Measurements from ENCODE around the gene RHCE.
"Not testable (repeated sequence)": the region's sequence is repeated elsewhere in the genome, so short reads cannot be mapped to it uniquely, and the experiment has no call there.

The RHCE gene

DNA sequence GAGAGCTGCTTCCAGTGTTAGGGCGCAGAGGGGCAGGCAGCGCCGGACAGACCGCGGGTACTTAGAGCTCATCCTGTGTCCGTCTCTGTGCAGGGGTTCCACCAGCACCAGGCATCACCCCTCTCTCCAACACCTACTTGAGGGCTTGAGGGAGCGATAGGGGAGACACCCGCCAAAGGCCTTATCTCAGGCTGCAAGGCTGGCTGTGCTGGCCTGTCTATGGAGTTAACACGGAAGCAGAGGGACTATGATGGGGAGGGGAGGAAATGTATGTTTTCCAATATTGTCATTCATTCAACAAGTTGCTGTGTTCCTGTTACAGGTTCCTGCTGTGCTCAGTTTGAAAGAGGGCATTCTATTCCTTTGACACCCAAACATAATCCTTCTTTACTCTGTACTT lies at the start of gene RHCE:
Gene RHCE, minus strand, starts transcription at position 111 of the 400 bp plus-strand sequence. Its CDS starts 39 bp downstream, at position 72.
- not testable (repeated sequence) for DNase-seq (ENCODE audit: low read depth in 2 of 2)

DNA sequence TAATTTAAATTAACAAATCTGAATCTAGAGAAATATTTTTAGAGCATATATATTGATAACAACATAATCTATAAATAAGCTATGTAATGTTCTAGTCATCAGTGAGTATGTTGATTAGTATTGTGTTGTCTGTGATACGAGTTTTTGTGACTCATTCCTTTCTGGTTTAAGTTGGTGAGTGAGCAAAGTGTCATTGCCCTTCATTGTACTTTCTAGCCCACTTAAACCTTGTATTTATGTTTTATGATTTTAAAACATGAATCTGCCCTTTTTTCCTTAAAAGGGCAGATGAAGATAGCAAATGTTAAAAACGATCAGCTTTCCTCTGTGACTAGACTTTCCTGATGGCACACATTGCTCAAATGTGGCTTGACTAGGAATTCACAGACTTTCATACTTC lies 48.6 kb upstream of the RHCE start:
- DNase-seq (ENCODE audit: low read depth in 2 of 2) = no peak

DNA sequence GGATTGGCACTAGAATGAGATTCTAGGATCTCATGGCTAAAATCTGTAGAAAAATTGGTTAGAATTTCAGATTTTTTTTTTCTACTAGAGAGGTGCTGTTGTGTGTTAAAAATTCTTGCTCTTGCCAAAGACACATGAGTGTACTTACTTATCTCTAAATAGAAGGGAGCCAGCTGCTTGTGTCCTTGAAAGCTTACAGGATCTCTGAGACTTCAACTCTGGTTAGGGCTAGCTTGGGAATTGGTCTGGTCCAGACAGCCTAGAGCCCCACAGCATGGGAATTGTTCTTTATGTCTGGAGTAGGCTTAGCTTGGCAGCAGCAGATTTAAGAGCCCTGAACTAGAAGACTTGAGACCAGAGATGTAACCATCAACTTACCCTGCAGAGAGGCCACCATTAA lies 47.4 kb upstream of the RHCE start:
- no peak for DNase-seq (ENCODE audit: low read depth in 2 of 2)

DNA sequence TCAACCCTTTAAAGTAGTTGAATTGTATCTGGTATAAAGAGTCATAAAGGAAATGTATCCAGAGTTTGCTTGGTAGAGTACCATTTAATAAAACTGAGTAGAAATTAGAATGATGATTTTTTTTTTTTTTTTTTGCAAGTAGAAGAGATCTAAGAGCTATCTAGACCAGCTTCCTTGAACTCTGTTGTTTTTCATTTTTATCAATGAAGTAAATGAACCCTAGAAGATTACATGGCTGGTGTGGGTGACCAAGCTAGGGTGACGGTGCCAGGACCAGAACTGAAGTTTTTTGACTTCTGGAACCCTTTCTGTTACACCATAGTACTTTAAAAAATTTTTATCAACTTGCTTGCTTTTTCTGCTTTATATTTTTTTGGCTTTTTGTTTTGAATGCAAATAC lies 47.0 kb upstream of the RHCE start:
- no peak for DNase-seq (ENCODE audit: low read depth in 2 of 2)

DNA sequence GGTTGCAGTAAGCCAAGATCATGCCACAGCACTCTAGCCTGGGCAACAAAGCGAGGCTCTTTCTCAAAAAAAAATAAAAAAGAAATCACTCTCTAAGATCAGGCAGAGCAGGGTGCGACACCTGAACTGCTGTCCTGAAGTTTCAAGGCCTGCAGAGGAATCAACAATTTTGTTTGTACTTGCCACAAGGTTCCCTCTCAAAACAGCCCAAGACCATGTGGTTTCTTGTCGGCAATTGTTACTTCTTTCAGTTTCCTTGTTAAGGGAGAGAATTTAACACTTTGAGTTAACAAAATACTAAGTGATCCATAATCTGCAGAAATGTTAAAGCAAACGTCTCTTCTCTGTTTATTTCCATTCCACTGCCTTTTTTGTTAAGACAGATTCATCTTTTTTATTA lies 46.6 kb upstream of the RHCE start:
- no peak for DNase-seq (ENCODE audit: low read depth in 2 of 2)

DNA sequence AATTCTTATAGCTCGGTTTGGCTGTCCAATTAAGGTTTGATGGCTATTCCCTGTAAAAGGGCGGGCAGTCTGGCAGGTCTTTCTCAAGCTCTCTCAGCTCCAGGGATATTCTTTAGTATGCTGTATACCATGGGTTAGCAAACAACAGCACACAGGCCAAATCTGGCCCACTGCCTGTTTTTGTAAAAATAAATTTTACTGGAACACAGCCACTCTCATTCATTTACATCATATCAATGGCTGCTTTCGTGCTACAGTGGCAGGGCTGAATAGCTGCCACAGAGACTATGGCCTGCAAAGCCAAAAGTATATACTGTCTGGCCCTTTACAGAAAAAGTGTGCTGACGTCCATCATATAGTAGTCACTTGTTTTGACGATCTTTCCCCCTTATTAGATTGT lies 42.1 kb upstream of the RHCE start:
- no peak for DNase-seq (ENCODE audit: low read depth in 2 of 2)

DNA sequence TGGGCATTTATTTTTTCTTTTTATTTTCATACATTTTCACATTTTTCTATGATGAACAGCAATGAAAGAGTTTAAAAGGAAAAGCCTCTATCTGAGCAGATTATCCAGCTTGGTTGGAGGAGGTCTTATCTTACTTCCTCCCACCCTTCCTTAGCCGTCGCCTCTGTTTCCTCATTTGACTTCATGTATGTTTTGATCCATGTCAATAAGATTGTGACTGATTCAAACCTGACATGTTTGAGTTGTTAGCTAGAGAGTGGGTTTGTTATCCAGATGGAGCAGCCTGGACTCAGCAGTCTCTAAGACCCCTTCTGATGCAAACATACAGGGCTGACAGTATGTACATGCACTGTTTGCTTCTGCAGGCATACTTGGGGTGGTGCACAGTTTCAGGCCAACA lies 41.2 kb upstream of the RHCE start:
- DNase-seq (ENCODE audit: low read depth in 2 of 2) = no peak

DNA sequence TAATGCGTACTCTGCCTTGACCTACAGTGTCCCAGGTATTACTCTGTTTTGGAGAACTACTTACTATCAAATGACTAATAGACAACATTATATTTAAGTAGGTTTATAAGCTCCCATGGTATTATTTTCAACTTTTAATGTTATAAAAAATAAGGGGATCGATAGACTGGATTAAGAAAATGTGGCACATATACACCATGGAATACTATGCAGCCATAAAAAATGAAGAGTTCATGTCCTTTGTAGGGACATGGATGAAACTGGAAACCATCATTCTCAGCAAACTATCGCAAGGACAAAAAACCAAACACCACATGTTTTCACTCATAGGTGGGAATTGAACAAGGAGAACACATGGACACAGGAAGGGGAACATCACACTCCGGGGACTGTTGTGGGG lies 40.2 kb upstream of the RHCE start:
- DNase-seq (ENCODE audit: low read depth in 2 of 2) = not testable (repeated sequence)

DNA sequence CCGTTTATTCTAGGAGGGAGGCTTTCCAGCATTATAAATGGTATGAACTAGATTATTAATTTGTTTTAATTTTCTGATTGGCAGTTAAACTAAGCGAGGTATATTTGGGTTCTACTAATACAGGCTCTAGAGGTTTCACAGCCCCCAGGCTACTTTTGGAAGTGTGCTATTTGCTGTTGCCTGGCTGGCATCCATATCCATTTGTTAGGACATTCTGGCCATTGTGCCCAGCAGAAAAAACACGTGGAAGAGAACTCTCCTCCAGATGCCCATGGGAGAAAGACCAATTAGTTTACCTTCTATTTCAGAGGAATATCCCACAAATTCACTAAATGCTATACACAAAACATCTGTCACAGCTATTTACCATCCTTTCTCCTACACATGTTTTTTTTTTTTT lies 39.4 kb upstream of the RHCE start:
- DNase-seq (ENCODE audit: low read depth in 2 of 2) = no peak

DNA sequence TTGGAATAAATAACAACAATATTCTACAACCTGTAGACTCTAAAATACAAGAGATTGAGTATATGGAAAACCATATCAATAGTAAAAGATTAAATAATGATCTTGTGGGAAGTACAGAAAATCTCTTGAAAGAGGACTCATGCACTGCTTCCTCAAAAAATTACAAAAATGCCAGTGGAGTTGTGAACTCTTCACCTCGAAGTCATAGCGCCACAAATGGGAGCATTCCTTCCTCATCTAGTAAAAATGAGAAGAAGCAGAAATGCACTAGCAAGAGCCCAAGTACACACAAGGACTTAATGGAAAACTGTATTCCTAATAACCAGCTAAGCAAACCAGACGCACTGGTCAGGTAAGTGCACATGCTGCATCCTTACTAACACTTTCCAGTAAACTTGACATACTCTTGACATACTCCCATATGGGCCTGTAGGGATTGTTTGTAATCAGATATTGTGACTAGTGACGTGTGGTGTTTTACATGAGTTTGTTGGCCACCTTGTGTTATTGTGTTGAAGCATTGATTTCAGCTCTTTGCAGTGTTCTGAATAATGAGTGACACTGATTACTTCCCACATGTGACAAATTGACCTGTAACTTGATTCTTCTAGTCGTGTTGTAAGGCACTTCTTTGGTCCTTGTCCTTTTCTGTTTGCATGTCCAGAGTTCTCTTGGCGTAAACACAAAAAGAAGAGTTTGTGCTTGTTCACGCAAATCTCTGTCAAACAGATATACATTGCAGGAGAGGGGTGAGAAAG lies 38.1 kb upstream of the RHCE start:
- no peak for DNase-seq (ENCODE audit: low read depth in 2 of 2)

DNA sequence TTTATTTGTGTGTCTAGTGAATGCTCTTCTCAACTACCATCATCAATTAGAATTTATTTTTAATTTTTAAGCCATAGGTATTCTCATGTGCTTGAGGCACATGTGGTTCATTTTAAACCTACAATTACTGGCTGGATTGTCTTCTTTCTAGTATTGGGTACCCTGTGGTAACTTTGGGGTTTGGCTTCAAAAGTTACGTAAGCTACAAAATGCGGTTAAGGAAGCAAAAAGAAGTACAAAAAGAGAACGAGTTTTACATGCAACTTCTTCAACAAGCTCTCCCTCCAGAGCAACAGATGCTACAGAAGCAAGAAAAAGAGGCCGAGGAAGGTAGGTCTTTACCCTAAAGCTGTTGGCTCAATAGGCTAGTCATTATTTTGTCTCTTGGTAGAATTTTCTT lies 35.9 kb upstream of the RHCE start:
- DNase-seq (ENCODE audit: low read depth in 2 of 2) = no peak

DNA sequence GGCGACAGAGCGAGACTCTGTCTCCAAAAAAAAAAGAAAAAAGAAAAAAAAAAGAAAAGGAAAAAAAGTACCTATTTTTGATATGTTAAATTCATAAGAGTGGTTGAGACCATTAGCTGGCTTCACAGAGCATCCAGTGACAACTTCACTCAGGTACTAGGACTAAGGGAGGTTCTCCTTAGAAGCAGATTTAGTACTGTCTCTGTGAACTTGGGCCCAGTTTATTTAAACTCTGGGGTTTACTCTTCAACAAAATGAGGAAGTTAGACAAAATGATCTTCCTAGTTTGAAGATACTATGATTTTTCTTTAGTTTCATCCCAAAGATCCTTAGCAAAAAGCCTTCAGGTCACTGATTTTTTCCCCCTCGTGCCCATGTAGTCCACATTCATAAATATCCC lies 31.3 kb upstream of the RHCE start:
- no peak for DNase-seq (ENCODE audit: low read depth in 2 of 2)

DNA sequence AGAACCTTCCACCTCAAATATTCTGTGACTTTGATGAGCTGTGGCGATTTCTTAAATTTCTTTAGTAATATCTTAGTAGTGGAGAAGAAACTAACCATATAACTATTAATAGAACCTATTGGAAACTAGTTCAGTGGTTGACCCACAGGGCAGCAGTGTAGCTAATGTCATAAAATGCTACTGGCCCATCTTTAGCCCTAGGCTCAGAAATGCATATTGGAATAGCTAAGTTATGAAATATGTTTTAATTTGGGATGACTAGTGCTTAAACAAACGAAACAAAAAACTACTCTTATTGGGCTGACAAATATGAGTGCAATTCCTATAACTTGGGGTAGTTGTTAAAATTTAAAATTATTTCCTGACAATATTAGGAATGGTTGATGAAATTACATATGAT lies 30.3 kb upstream of the RHCE start:
- DNase-seq (ENCODE audit: low read depth in 2 of 2) = no peak

DNA sequence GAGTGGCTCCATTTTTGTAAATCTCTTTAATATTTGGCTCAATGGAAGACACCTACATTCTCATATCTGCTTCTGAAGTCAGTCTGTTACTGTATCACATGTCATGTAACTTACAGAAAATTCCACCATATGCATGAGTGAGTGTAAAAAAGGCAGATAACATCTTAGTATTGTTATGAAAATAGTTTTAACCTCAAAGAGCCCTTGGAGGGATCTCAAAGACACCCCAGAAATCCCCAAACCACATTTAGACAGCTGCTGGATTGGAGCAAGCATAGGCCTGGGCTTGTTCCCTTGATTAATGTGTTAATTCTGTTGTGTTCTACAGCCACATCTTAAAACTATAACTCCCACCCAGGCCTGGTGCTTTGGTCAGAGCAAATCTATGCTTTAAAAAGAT lies 26.9 kb upstream of the RHCE start:
- no peak for DNase-seq (ENCODE audit: low read depth in 2 of 2)

DNA sequence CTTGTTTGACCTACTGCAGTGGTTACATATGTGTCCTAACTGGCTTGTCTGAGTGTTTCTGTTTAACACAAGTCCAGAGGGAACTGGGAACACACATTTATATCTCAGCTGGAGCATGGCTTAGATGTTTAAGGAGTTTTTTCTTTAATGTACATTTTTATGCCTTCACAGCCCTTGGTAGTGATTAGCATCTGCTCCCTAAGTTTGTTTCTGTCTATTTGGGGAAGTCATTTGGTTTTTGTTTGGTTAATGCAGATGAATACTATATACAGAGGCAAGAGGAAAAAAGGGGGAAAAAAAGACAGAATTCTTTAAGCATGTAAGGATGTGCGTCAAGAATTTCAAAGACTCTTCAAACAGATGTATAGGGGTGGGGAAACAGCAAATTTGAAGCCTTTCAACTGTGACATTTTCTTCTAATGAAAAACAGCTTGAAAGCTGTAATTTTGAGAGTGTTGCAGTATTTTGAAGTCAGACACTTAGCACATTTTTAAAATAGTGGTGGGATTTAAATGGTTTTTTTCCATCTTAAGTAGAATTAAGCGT lies 25.4 kb upstream of the RHCE start:
- DNase-seq (ENCODE audit: low read depth in 2 of 2) = no peak

DNA sequence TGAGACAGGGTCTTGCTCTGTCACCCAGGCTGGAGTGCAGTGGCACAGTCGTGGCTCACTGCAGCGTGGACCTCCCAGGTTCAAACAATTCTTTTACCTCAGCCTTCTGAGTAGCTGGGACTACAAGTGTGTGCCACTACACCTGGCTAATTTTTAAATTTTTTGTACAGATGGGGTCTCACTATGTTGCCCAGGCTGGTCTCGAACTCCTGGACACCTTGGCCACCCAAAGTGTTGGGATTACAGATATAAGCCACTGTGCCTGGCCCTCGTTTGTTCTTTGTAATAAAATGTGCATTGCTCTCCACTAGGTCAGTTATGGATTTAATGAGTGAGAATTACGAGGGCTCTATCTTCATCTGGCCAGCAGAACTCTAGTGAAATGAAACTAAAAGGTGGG lies 24.0 kb upstream of the RHCE start:
- DNase-seq (ENCODE audit: low read depth in 2 of 2) = not testable (repeated sequence)

DNA sequence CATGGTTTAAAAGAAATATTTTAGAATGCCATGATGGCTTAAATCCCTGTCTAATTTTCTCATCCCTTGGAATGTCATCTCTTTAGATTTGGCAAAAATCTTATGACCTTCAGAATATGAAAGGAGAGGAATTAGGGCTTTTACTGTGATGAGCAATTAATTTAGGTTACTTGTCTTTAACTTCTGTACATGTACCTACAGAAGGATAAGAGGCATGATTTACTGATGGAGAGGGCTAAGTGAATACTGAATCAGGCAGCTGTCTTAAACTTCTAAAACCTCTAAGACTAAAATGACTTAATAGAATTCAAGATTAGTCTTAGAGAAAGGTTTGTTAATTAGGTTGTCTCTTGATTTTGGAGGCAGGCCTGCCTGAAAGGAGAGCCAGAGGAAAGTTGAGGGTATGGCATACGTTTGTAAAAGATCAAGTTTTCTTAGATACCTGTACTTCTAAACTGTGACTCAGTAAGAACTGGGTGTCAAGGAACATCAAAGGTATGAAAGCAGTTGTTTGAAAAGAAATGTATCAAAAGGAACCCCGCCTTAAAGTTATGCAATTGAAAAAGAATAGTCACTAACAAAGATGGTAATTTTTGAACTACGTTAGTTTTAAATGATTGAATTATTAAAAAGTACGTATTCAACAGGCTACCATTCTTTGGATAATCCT lies 22.5 kb upstream of the RHCE start:
- no peak for DNase-seq (ENCODE audit: low read depth in 2 of 2)

DNA sequence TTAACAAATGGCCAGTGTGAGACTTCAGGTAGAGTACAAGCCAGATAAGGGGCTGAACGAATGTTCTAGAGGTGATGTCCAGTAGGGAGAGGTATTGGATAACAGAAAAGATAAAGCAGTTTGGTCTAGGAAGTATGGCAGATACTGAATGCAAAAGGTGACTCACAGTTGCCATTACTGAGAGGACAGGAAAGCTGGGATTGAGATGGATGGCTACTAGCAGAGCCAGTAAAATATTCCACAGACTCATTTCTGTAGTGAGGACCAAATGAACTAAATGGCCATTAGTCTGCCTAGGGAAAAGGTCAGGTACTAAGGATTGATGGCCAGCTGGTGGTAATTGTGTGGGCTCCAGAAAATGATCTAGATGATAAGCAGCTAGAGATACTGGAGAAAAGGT lies 21.6 kb upstream of the RHCE start:
- DNase-seq (ENCODE audit: low read depth in 2 of 2) = no peak

DNA sequence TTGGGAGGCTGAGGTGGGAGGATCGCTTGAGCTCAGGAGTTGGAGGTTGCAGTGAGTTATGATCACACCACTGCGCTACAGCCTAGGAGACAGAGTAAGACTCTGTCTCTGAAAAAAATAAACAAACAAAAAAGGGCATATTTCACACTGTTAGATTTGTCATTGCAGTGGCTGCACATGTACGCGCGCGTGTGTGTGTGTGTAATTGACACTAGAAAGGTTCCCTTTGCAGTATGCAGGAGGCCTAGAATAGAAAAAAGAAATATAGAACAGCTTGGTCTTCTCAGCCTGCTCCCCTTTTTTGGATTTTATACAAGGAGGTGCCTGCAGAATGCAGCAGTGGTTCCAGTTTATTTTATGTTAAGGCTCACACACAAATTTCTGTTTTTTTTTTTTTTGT lies 18.7 kb upstream of the RHCE start:
- no peak for DNase-seq (ENCODE audit: low read depth in 2 of 2)

DNA sequence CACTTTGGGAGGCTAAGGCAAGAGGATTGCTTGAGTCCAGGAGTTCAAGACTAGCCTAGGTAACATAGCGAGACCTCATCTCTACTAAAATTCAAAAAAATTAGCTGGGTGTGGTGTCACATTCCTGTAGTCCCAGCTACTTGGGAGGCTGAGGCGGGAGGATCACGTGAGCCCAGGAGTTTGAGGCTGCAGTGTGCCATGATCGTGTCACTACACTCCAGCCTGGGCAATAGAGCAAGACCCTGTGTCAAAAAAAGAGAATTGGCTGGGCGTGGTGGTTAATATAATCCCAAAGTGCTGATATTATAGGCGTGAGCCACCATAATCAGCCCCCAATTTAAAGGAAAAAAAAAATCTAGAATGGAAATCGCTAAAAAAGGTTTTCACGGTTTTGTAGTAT lies 17.0 kb upstream of the RHCE start:
- DNase-seq (ENCODE audit: low read depth in 2 of 2) = no peak

DNA sequence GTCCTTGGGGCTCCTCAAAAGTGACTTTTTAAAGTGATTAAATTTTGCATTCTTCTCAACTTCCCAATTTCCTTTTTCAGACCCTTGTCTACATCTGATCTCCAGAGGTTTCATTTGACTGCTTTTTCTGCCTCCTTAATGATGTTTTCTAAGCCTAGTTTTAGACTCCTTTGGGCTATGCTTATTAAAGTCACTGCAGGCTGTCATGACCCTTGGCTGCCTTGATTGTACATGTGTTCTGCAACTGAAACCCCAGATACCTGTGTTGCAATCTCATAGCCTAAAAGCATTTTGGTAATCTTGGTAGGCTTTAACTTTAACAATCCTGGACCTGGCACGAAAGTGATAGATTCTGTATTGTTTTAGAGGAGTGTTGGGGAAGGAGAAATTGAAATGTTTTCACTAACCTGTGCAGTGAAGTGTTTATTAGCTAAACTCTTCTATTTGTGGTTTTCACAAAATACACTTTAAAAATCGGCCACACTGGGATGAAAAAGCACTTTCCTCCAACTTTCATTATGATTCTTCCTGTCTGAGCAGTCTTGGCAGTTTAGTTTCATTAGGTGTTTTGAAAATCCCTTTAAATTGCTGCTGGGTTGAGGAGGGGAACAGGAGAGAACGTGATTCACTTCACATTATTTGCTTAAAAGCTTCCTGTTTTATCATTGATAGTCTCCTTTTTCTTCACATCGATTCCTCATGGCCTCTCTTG lies 14.9 kb upstream of the RHCE start:
- DNase-seq (ENCODE audit: low read depth in 2 of 2) = no peak

DNA sequence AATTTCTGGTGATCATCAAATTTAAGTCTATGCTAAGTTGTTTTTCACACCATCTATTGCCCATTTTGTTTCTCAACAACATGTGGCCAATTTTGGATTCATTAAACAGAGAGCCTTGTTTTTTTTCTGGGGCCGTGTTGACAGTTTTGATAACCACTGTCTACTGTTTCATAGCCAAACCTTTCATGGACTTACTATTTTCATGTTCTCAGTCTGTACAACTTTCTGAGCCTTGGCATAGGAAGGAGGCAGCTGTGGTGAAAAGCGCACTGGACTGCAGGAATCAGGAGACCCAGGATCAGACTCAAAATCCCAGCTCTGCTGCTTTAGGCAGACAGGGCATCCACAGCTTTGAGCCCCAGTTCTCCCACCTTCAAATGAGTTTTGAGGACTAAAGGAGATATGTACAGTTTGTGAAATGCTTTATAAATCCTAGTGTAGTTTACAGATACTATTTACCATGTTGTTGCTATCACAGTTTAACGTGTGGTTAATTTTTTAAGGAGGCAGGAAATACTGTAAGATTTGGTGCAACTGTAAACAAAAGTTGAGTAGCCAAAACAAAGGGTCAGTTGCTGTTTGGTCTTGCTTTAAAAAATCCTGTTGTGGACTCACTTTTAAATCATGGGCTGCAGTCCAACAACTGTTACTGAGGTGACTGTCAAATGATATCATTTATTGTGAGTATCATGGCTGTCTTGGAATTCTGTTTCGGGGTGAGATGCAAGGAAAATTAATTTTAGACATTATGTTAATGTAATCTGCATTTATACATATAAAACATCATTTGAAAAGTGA lies 13.0 kb upstream of the RHCE start:
- DNase-seq (ENCODE audit: low read depth in 2 of 2) = no peak

Measured in stimulated activated CD4-positive, alpha-beta T cell treated with anti-CD3 and anti-CD28 coated beads, Interleukin-1b, Interleukin-23, amount 100 ng/mL, for 1 hour (primary cell).